IMR-90 (cell line): ENCODE data around the gene CYP2D6. TPM values are rescaled to one million over a fixed set of nuclear protein-coding genes. Genes with fewer than 3 reads are reported as not detected.

Source experiments
- ATAC-seq: fragments of 200-7000 bp; cut with Tn5 transposase; 2 replicates; pipeline ENCODE4 v1.9.1; 2020; ENCODE audit warnings: low read depth, mild to moderate bottlenecking, moderate library complexity
- BruUV-seq: library from RNA; stranded (reverse); fragments of 400-500 nt; replicated peaks from 2 replicates; lab custom pipeline; 2021; lab: Mats Ljungman, UMichigan
- CTCF ChIA-PET: fragments of 300-600 bp; formaldehyde crosslinking; extraction: SDS; loops from one replicate; lab custom pipeline; 2021; ENCODE audit warnings: antibody characterized with exemption; lab: Yijun Ruan, JAX
- POLR2A ChIA-PET: fragments of 300-600 bp; sonication (Branson Sonifier 250); formaldehyde crosslinking; loops from one replicate; lab custom pipeline; 2022; ENCODE audit warnings: antibody characterized with exemption; ENCODE audit not compliant: unreplicated experiment; lab: Charles Lee
- DNase-seq: peaks from one replicate; pipeline ENCODE4 v3.0.0; 2013
- H2AFZ ChIP-seq: replicated peaks from 2 replicates; pipeline ENCODE3; 2013; ENCODE audit warnings: low read length, mild to moderate bottlenecking; ENCODE audit not compliant: poor library complexity
- H2AK5ac ChIP-seq: 2 replicates; pipeline ENCODE4 v1.6.1; 2013; ENCODE audit warnings: low read depth, low read length, inconsistent platforms
- H2AK9ac ChIP-seq: replicated peaks from 2 replicates; pipeline ENCODE3; 2013; ENCODE audit warnings: mild to moderate bottlenecking, low read depth, low read length, moderate library complexity; ENCODE audit not compliant: poor library complexity
- H2BK120ac ChIP-seq: 2 replicates; pipeline ENCODE4 v1.6.1; 2013; ENCODE audit warnings: low read depth, low read length, inconsistent platforms
- H2BK15ac ChIP-seq: 3 replicates; pipeline ENCODE4 v1.6.1; 2013; ENCODE audit warnings: low read depth, low read length, inconsistent platforms
- H2BK20ac ChIP-seq: 2 replicates; pipeline ENCODE4 v1.6.1; 2013; ENCODE audit warnings: low read depth, mild to moderate bottlenecking, inconsistent platforms, low read length, moderate library complexity
- H2BK5ac ChIP-seq: 2 replicates; pipeline ENCODE4 v1.6.1; 2013; ENCODE audit warnings: mild to moderate bottlenecking, low read depth, low read length, inconsistent platforms; ENCODE audit not compliant: poor library complexity, severe bottlenecking
- H3K14ac ChIP-seq: replicated peaks from 2 replicates; pipeline ENCODE4 v1.6.1; 2013; ENCODE audit warnings: low read depth, low read length, inconsistent platforms
- H3K18ac ChIP-seq: 2 replicates; pipeline ENCODE4 v1.6.1; 2013; ENCODE audit warnings: low read depth, low read length, control low read depth
- H3K23ac ChIP-seq: 2 replicates; pipeline ENCODE4 v1.6.1; 2013; ENCODE audit warnings: low read depth, low read length, inconsistent platforms
- H3K27ac ChIP-seq: 2 replicates; pipeline ENCODE4 v1.5.1; 2013; ENCODE audit warnings: mild to moderate bottlenecking, control low read depth, low read length; ENCODE audit not compliant: insufficient read depth
- H3K27me3 ChIP-seq: 2 replicates; pipeline ENCODE4 v1.6.1; 2013; ENCODE audit warnings: low read length; ENCODE audit not compliant: control insufficient read depth, insufficient read depth
- H3K36me3 ChIP-seq: 2 replicates; pipeline ENCODE4 v1.6.1; 2013; ENCODE audit warnings: low read length, mixed read lengths; ENCODE audit not compliant: control insufficient read depth, insufficient read depth
- H3K4ac ChIP-seq: 2 replicates; pipeline ENCODE4 v1.6.1; 2013; ENCODE audit warnings: low read depth, low read length, inconsistent platforms
- H3K4me1 ChIP-seq: 2 replicates; pipeline ENCODE4 v1.6.1; 2013; ENCODE audit warnings: low read length, mixed read lengths; ENCODE audit not compliant: control insufficient read depth, insufficient read depth
- H3K4me2 ChIP-seq: 2 replicates; pipeline ENCODE4 v1.6.1; 2013; ENCODE audit warnings: low read depth, mild to moderate bottlenecking, control low read depth, low read length, moderate library complexity
- H3K4me3 ChIP-seq: 2 replicates; pipeline ENCODE4 v1.5.1; 2013; ENCODE audit warnings: low read depth, mild to moderate bottlenecking, control low read depth, low read length, moderate library complexity; ENCODE audit not compliant: insufficient read depth
- H3K56ac ChIP-seq: 2 replicates; pipeline ENCODE4 v1.6.1; 2013; ENCODE audit warnings: low read length, inconsistent platforms; ENCODE audit not compliant: insufficient read depth; ENCODE audit errors: extremely low read depth
- H3K79me1 ChIP-seq, 2 experiments: 2 replicates each; pipeline ENCODE4 v1.6.1; 2013; ENCODE audit warnings: low read length in 2 of 2, inconsistent platforms in 1 of 2, low read depth in 1 of 2
- H3K9ac ChIP-seq: 2 replicates; pipeline ENCODE4 v1.6.1; 2013; ENCODE audit warnings: low read depth, low read length, control low read depth
- H3K9me1 ChIP-seq: 2 replicates; pipeline ENCODE4 v1.6.1; 2013; ENCODE audit warnings: low read length, inconsistent platforms; ENCODE audit not compliant: insufficient read depth
- H3K9me3 ChIP-seq: 2 replicates; pipeline ENCODE4 v1.6.1; 2013; ENCODE audit warnings: low read length; ENCODE audit not compliant: control insufficient read depth, insufficient read depth
- H4K20me1 ChIP-seq: 2 replicates; pipeline ENCODE4 v1.6.1; 2013; ENCODE audit warnings: low read length, inconsistent platforms; ENCODE audit not compliant: insufficient read depth
- H4K5ac ChIP-seq: 2 replicates; pipeline ENCODE4 v1.6.1; 2013; ENCODE audit warnings: mild to moderate bottlenecking, low read depth, low read length, control low read depth
- H4K8ac ChIP-seq, 2 experiments: 2 replicates each; pipeline ENCODE4 v1.6.1; 2013; ENCODE audit warnings: low read depth in 2 of 2, low read length in 2 of 2, control low read depth in 1 of 2, inconsistent platforms in 1 of 2
- H4K91ac ChIP-seq: 2 replicates; pipeline ENCODE4 v1.6.1; 2013; ENCODE audit warnings: low read depth, low read length, inconsistent platforms; ENCODE audit not compliant: insufficient read depth
- BHLHE40 ChIP-seq: fragments of 150-350 bp; IDR thresholded peaks from 2 replicates; pipeline ENCODE4 v1.6.1; 2016; ENCODE audit warnings: mild to moderate bottlenecking, low read depth, low read length
- CEBPB ChIP-seq: IDR thresholded peaks from 2 replicates; pipeline ENCODE4 v1.6.1; 2012; ENCODE audit warnings: low read depth, low read length, improper control_type of control experiment
- CHD1 ChIP-seq: IDR thresholded peaks from 2 replicates; pipeline ENCODE4 v1.6.1; 2012; ENCODE audit warnings: low read depth, low read length, improper control_type of control experiment
- FOS ChIP-seq: fragments of 150-350 bp; IDR thresholded peaks from 2 replicates; pipeline ENCODE4 v1.6.1; 2016; ENCODE audit warnings: low read depth, low read length
- MAFK ChIP-seq: IDR thresholded peaks from 2 replicates; pipeline ENCODE4 v1.6.1; 2012; ENCODE audit warnings: low read depth, low read length, improper control_type of control experiment
- MAZ ChIP-seq: IDR thresholded peaks from 2 replicates; pipeline ENCODE4 v1.6.1; 2012; ENCODE audit warnings: low read depth, mild to moderate bottlenecking, low read length, improper control_type of control experiment, moderate library complexity, borderline replicate concordance
- MXI1 ChIP-seq: IDR thresholded peaks from 2 replicates; pipeline ENCODE4 v1.6.1; 2012; ENCODE audit warnings: low read depth, mild to moderate bottlenecking, low read length, moderate library complexity, borderline replicate concordance
- NFE2L2 ChIP-seq: fragments of 150-350 bp; IDR thresholded peaks from 2 replicates; pipeline ENCODE4 v1.6.1; 2016; ENCODE audit warnings: low read depth, mild to moderate bottlenecking, low read length
- POLR2A ChIP-seq: IDR thresholded peaks from 2 replicates; pipeline ENCODE4 v1.6.1; 2012; ENCODE audit warnings: mild to moderate bottlenecking, low read depth, low read length
- RAD21 ChIP-seq: IDR thresholded peaks from 2 replicates; pipeline ENCODE4 v1.6.1; 2012; ENCODE audit warnings: low read length, improper control_type of control experiment
- RCOR1 ChIP-seq: IDR thresholded peaks from 2 replicates; pipeline ENCODE4 v1.6.1; 2012; ENCODE audit warnings: mild to moderate bottlenecking, low read length, improper control_type of control experiment; ENCODE audit not compliant: insufficient replicate concordance
- RFX5 ChIP-seq: IDR thresholded peaks from 2 replicates; pipeline ENCODE4 v1.8.0; 2012; ENCODE audit warnings: low read depth, mild to moderate bottlenecking, low read length, moderate library complexity
- SMC3 ChIP-seq: fragments of 150-350 bp; IDR thresholded peaks from 2 replicates; pipeline ENCODE4 v1.6.1; 2016; ENCODE audit warnings: low read depth, mild to moderate bottlenecking, antibody characterized with exemption, low read length, moderate library complexity
- WGBS, 2 experiments: methylation state at CpG; one replicate each; pipeline versions ENCODE4 v1.1.5 to v1.1.7; 2013; ENCODE audit warnings: missing lambda C conversion rate in 2 of 2; ENCODE audit not compliant: insufficient read length in 1 of 2; ENCODE audit errors: extremely low coverage in 2 of 2; 5-methylcytosine and 5-hydroxymethylcytosine counted together
- dilution Hi-C: fragments of 300-500 bp; cut with HindIII; formaldehyde crosslinking; loops from one replicate; pipeline ENCODE4 v1.14.3; 2018; ENCODE audit warnings: low sequenced_read_pairs; ENCODE audit not compliant: unreplicated experiment
- in situ Hi-C: fragments of 300-500 bp; cut with MboI; formaldehyde crosslinking; loops from 3 replicates; pipeline ENCODE4 v1.14.3; 2019; ENCODE audit warnings: low sequenced_read_pairs, inconsistent platforms, mixed read lengths
- intact Hi-C: fragments of 100-400 bp; cut with micrococcal nuclease; formaldehyde crosslinking; loops from 2 replicates; pipeline ENCODE4 v1.10.0; 2022
- polyA plus RNA-seq, 3 experiments: library from polyadenylated mRNA; depleted of rRNA; stranded (reverse); fragments of >200 nt; gene quantifications; 2 replicates each; pipeline ENCODE4 v1.2.3, GENCODE V29; 2012; ENCODE audit warnings: low replicate concordance in 1 of 3
- total RNA-seq: library from RNA; depleted of rRNA; stranded (reverse); fragments of >200 nt; gene quantifications from 2 replicates; pipeline ENCODE4 v1.2.3, GENCODE V29; 2012
- TF ChIP-seq, protein P1 (sequence below): fragments of 150-350 bp; IDR thresholded peaks from 2 replicates; pipeline ENCODE4 v1.6.1; 2017; ENCODE audit warnings: mild to moderate bottlenecking, antibody characterized with exemption, low read length, low read depth
- TF ChIP-seq, protein P2 (sequence below): fragments of 150-350 bp; IDR thresholded peaks from 2 replicates; pipeline ENCODE4 v1.6.1; 2016; ENCODE audit warnings: low read depth, mild to moderate bottlenecking, low read length, moderate library complexity, borderline replicate concordance
- TF ChIP-seq, protein P3 (sequence below): conservative IDR thresholded peaks from 2 replicates; pipeline ENCODE4 v1.5.1; 2012; ENCODE audit warnings: mild to moderate bottlenecking, low read depth, low read length, improper control_type of control experiment

CYP2D6 gene
- total and polyA plus RNA-seq, 2 of the 4 experiments (the other 2 are of a cell fraction) = under 0.01 to 0.24 TPM

DNA sequence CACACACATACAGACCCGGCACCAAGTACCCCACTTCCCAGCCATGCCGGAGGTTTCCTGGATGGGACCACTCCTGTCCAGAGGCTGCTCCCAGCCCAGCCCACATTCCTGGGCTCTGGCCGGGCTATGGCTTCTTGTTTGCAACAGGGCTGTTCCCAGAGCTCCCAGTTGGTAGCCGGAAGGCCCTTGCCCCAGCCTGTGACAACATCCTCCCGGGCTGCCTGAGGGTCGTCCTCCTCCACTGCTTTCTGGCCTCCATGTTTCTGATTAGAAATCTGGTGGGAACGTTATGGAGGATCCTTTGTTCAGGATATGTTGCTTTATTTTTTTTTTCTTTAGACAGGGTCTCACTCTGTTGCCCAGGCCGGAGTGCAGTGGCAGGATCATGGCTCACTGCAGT is 952 bp upstream of the CYP2D6 start:
- no peaks in the 10 kb centered on the region for H3K9me3 ChIP-seq
- no peak overlapping the region for H3K4ac ChIP-seq
- H3K27ac ChIP-seq = no peak overlapping the region
- no peak overlapping the region for H3K23ac ChIP-seq
- no peaks in the 10 kb centered on the region for H3K36me3 ChIP-seq
- H3K9me1 ChIP-seq = no peaks in the 10 kb centered on the region
- DNase-seq (no peak), ATAC-seq (no peak)
- H3K9ac ChIP-seq = no peak overlapping the region
- ChIA-PET POLR2A (no interaction called here), CTCF (no interaction called here)
- no peak overlapping the region for H3K56ac ChIP-seq
- no peak for TF ChIP-seq RCOR1
- TF ChIP-seq MAFK = no peak
- TF ChIP-seq, protein P1, sequence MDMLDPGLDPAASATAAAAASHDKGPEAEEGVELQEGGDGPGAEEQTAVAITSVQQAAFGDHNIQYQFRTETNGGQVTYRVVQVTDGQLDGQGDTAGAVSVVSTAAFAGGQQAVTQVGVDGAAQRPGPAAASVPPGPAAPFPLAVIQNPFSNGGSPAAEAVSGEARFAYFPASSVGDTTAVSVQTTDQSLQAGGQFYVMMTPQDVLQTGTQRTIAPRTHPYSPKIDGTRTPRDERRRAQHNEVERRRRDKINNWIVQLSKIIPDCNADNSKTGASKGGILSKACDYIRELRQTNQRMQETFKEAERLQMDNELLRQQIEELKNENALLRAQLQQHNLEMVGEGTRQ = no peak
- TF ChIP-seq CHD1 = no peak
- TF ChIP-seq CEBPB = no peak
- TF ChIP-seq, protein P2, sequence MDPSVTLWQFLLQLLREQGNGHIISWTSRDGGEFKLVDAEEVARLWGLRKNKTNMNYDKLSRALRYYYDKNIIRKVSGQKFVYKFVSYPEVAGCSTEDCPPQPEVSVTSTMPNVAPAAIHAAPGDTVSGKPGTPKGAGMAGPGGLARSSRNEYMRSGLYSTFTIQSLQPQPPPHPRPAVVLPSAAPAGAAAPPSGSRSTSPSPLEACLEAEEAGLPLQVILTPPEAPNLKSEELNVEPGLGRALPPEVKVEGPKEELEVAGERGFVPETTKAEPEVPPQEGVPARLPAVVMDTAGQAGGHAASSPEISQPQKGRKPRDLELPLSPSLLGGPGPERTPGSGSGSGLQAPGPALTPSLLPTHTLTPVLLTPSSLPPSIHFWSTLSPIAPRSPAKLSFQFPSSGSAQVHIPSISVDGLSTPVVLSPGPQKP = no peak
- TF ChIP-seq BHLHE40 = no peak
- TF ChIP-seq FOS = no peak
- TF ChIP-seq, protein P3, sequence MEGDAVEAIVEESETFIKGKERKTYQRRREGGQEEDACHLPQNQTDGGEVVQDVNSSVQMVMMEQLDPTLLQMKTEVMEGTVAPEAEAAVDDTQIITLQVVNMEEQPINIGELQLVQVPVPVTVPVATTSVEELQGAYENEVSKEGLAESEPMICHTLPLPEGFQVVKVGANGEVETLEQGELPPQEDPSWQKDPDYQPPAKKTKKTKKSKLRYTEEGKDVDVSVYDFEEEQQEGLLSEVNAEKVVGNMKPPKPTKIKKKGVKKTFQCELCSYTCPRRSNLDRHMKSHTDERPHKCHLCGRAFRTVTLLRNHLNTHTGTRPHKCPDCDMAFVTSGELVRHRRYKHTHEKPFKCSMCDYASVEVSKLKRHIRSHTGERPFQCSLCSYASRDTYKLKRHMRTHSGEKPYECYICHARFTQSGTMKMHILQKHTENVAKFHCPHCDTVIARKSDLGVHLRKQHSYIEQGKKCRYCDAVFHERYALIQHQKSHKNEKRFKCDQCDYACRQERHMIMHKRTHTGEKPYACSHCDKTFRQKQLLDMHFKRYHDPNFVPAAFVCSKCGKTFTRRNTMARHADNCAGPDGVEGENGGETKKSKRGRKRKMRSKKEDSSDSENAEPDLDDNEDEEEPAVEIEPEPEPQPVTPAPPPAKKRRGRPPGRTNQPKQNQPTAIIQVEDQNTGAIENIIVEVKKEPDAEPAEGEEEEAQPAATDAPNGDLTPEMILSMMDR = no peak
- no peak for TF ChIP-seq SMC3
- TF ChIP-seq MXI1 = no peak
- no peak for TF ChIP-seq RFX5
- no peak for TF ChIP-seq POLR2A
- TF ChIP-seq NFE2L2 = no peak
- TF ChIP-seq MAZ = no peak
- no peak for TF ChIP-seq RAD21
- WGBS, 2 experiments = no CpG with 5 or more reads among the region's 8 CpGs
- H2AK5ac ChIP-seq = no peak overlapping the region
- H2BK20ac ChIP-seq = no peak overlapping the region
- intact Hi-C loops = no loop called here
- H2AK9ac ChIP-seq = no peak overlapping the region
- no peak overlapping the region for H3K14ac ChIP-seq
- no peak overlapping the region for H2BK120ac ChIP-seq
- H3K79me1 ChIP-seq = no peaks in the 10 kb centered on the region
- no peaks in the 10 kb centered on the region for H4K20me1 ChIP-seq
- H2BK5ac ChIP-seq = no peak overlapping the region
- H2BK15ac ChIP-seq = no peak overlapping the region
- no peak overlapping the region for H3K4me2 ChIP-seq
- H4K8ac ChIP-seq = no peak overlapping the region
- dilution Hi-C loops = no loop called here
- no peak overlapping the region for H2AFZ ChIP-seq
- no peak overlapping the region for H4K91ac ChIP-seq
- H3K4me3 ChIP-seq = no peak overlapping the region
- H3K4me1 ChIP-seq = no peaks in the 10 kb centered on the region
- H3K18ac ChIP-seq = no peak overlapping the region
- no peaks in the 10 kb centered on the region for H3K27me3 ChIP-seq
- no peak overlapping the region for H4K5ac ChIP-seq
- no TSS peak for BruUV-seq
- in situ Hi-C loops = no loop called here
